ENCODE measurements around the gene NPHP4.

- no peak for TF ChIP-seq CTCF (conservative IDR thresholded peaks at IDR 0.05; ENCODE audit: low read depth, low read length)
- no peak for TF ChIP-seq EZH2 (IDR thresholded peaks at IDR 0.05; ENCODE audit: low read length, unreplicated experiment)
- TF ChIP-seq EZH2phosphoT487 (IDR thresholded peaks at IDR 0.05; ENCODE audit: borderline replicate concordance, low read length) = no peak
These were observed 170.6 kb downstream of the NPHP4 start for GRCh38 chr1:5821540-5822176.
